SK-N-SH (cell line): ENCODE measurements around the gene WBP1L. TPM values are rescaled to one million over a fixed set of nuclear protein-coding genes. Genes with fewer than 3 reads are reported as not detected.
A peak's percentile ranks its signal among the peaks of the same experiment; 100 is the strongest.

Source experiments
- CTCF ChIA-PET: fragments of 300-600, 350-600 bp; formaldehyde crosslinking; extraction: SDS; loops from one replicate; lab custom pipeline; 2021; lab: Yijun Ruan, JAX
- POLR2A ChIA-PET: fragments of 350-600 bp; sonication (Branson Sonifier 250); formaldehyde crosslinking; extraction: SDS; loops from one replicate; lab custom pipeline; 2020; ENCODE audit warnings: antibody characterized with exemption, inconsistent platforms; lab: Yijun Ruan, JAX
- DNase-seq: peaks from one replicate; pipeline ENCODE4 v3.0.0; 2012
- H2AFZ ChIP-seq: fragments of 200-600 bp; sonication (generic); 2 replicates; pipeline ENCODE4 v1.8.1; 2016; ENCODE audit warnings: antibody characterized with exemption, mild to moderate bottlenecking, low read depth
- H3F3A ChIP-seq: fragments of 200-600 bp; sonication (generic); replicated peaks from 2 replicates; pipeline ENCODE3; 2016; ENCODE audit warnings: antibody characterized with exemption, mild to moderate bottlenecking; ENCODE audit not compliant: insufficient read depth
- H3K27ac ChIP-seq, 2 experiments: fragments of 200-500 bp in 1 of 2; fragments of 200-600 bp in 1 of 2; sonication (Bioruptor generic) in 1 of 2; sonication (generic), shearing (Covaris generic) in 1 of 2; 2 replicates each; pipeline versions ENCODE4 v1.5.1 to v1.6.1; 2014 to 2016; ENCODE audit warnings: low read depth in 2 of 2, inconsistent platforms in 1 of 2, low read length in 1 of 2, mild to moderate bottlenecking in 1 of 2, mixed read lengths in 1 of 2
- H3K27me3 ChIP-seq: fragments of 200-600 bp; sonication (generic), shearing (Covaris generic); 2 replicates; pipeline ENCODE4 v1.6.1; 2016; ENCODE audit warnings: mixed run types; ENCODE audit not compliant: insufficient read depth
- H3K36me3 ChIP-seq, 2 experiments: fragments of 200-500 bp in 1 of 2; fragments of 200-600 bp in 1 of 2; sonication (Bioruptor generic) in 1 of 2; sonication (generic) in 1 of 2; replicated peaks in 1 of 2; 2 replicates each; pipeline versions ENCODE3 to v1.5.1; 2014 to 2016; ENCODE audit warnings: low read length in 1 of 2, mild to moderate bottlenecking in 1 of 2; ENCODE audit not compliant: insufficient read depth in 2 of 2, control insufficient read depth in 1 of 2
- H3K4me1 ChIP-seq, 2 experiments: fragments of 200-500 bp in 1 of 2; fragments of 200-600 bp in 1 of 2; sonication (Bioruptor generic) in 1 of 2; sonication (generic), shearing (Covaris generic) in 1 of 2; 2 replicates each; pipeline versions ENCODE4 v1.5.1 to v1.6.1; 2014 to 2016; ENCODE audit warnings: low read depth in 1 of 2, low read length in 1 of 2, mixed run types in 1 of 2; ENCODE audit not compliant: insufficient read depth in 2 of 2, control insufficient read depth in 1 of 2
- H3K4me2 ChIP-seq: fragments of 200-600 bp; sonication (generic), shearing (Covaris generic); 2 replicates; pipeline ENCODE4 v1.6.1; 2017; ENCODE audit warnings: mixed run types
- H3K4me3 ChIP-seq, 2 experiments: fragments of 200-500 bp in 1 of 2; fragments of 200-600 bp in 1 of 2; sonication (Bioruptor generic) in 1 of 2; sonication (generic), shearing (Covaris generic) in 1 of 2; 2 replicates each; pipeline versions ENCODE4 v1.5.1 to v1.8.1; 2014 to 2016; ENCODE audit warnings: low read depth in 2 of 2, inconsistent platforms in 1 of 2, low read length in 1 of 2, mild to moderate bottlenecking in 1 of 2, mixed read lengths in 1 of 2, moderate library complexity in 1 of 2
- H3K79me2 ChIP-seq: fragments of 200-600 bp; sonication (generic); 2 replicates; pipeline ENCODE4 v1.8.1; 2017; ENCODE audit warnings: mild to moderate bottlenecking; ENCODE audit not compliant: insufficient read depth
- H3K9ac ChIP-seq: fragments of 200-600 bp; sonication (generic); 2 replicates; pipeline ENCODE4 v1.6.1; 2017; ENCODE audit warnings: mixed run types
- H3K9me2 ChIP-seq: fragments of 200-600 bp; sonication (generic); 2 replicates; pipeline ENCODE4 v1.6.1; 2017; ENCODE audit warnings: mixed run types
- H3K9me3 ChIP-seq: fragments of 200-600 bp; sonication (generic); 2 replicates; pipeline ENCODE4 v1.6.1; 2017; ENCODE audit warnings: mixed run types, mild to moderate bottlenecking, moderate library complexity
- H4K20me1 ChIP-seq: fragments of 200-600 bp; sonication (generic); 2 replicates; pipeline ENCODE4 v1.6.1; 2017; ENCODE audit warnings: mild to moderate bottlenecking, mixed run types; ENCODE audit not compliant: insufficient read depth
- CHD2 ChIP-seq: fragments of 150-350 bp; IDR thresholded peaks from 2 replicates; pipeline ENCODE4 v1.6.1; 2018; ENCODE audit warnings: low read length; ENCODE audit not compliant: partially characterized antibody
- ELF1 ChIP-seq: IDR thresholded peaks from 2 replicates; pipeline ENCODE4 v1.4.0; 2012
- EP300 ChIP-seq, 2 experiments: IDR thresholded peaks; 2 replicates each; pipeline versions ENCODE4 v1.4.0 to v1.6.1; 2012; ENCODE audit warnings: borderline replicate concordance in 1 of 2, low read depth in 1 of 2, low read length in 1 of 2
- FOSL2 ChIP-seq: IDR thresholded peaks from 2 replicates; pipeline ENCODE4 v1.4.0; 2012; ENCODE audit warnings: low read depth, mild to moderate bottlenecking, moderate library complexity, borderline replicate concordance
- FOXJ3 ChIP-seq: sonication (generic); formaldehyde crosslinking; IDR thresholded peaks from 2 replicates; pipeline ENCODE4 v1.5.1; 2020; ENCODE audit warnings: mild to moderate bottlenecking, missing genetic modification reagents
- FOXM1 ChIP-seq: IDR thresholded peaks from 2 replicates; pipeline ENCODE4 v1.4.0; 2012; ENCODE audit warnings: low read depth, mild to moderate bottlenecking
- JUND ChIP-seq: IDR thresholded peaks from 2 replicates; pipeline ENCODE4 v1.4.0; 2012
- MEF2A ChIP-seq: IDR thresholded peaks from 2 replicates; pipeline ENCODE4 v1.4.0; 2012; ENCODE audit warnings: low read depth, borderline replicate concordance
- MXI1 ChIP-seq: IDR thresholded peaks from 2 replicates; pipeline ENCODE4 v1.6.1; 2012; ENCODE audit warnings: mild to moderate bottlenecking, low read depth, low read length, improper control_type of control experiment
- NFIC ChIP-seq: IDR thresholded peaks from 2 replicates; pipeline ENCODE4 v1.4.0; 2012; ENCODE audit warnings: borderline replicate concordance
- NRF1 ChIP-seq: IDR thresholded peaks from 2 replicates; pipeline ENCODE4 v1.6.1; 2012; ENCODE audit warnings: low read depth, mild to moderate bottlenecking, low read length
- RAD21 ChIP-seq: IDR thresholded peaks from 2 replicates; pipeline ENCODE4 v1.6.1; 2012; ENCODE audit warnings: mild to moderate bottlenecking, low read length
- RCOR1 ChIP-seq: fragments of 150-350 bp; IDR thresholded peaks from 2 replicates; pipeline ENCODE4 v1.6.1; 2017; ENCODE audit warnings: antibody characterized with exemption, low read length
- RFX5 ChIP-seq: IDR thresholded peaks from 2 replicates; pipeline ENCODE4 v1.6.1; 2012; ENCODE audit warnings: mild to moderate bottlenecking, improper control_type of control experiment, low read length
- TAF1 ChIP-seq: IDR thresholded peaks from 2 replicates; pipeline ENCODE4 v1.6.1; 2012; ENCODE audit warnings: low read depth, mild to moderate bottlenecking, low read length, moderate library complexity, borderline replicate concordance
- TCF12 ChIP-seq: IDR thresholded peaks from 2 replicates; pipeline ENCODE4 v1.4.0; 2012
- TEAD4 ChIP-seq: IDR thresholded peaks from 2 replicates; pipeline ENCODE4 v1.4.0; 2012; ENCODE audit warnings: mild to moderate bottlenecking, borderline replicate concordance; ENCODE audit not compliant: insufficient read depth
- WGBS: methylation state at CpG from one replicate; pipeline ENCODE4 v1.1.6; 2017; ENCODE audit warnings: low lambda C conversion rate; 5-methylcytosine and 5-hydroxymethylcytosine counted together
- polyA plus RNA-seq, 3 experiments: library from polyadenylated mRNA; depleted of rRNA; stranded (reverse); fragments of >200 nt; gene quantifications; 2 replicates each; pipeline ENCODE4 v1.2.3, GENCODE V29; 2012
- TF ChIP-seq, protein P1 (sequence below): IDR thresholded peaks from 2 replicates; pipeline ENCODE4 v1.4.0; 2012; ENCODE audit warnings: low read depth
- TF ChIP-seq, protein P2 (sequence below): IDR thresholded peaks from 2 replicates; pipeline ENCODE4 v1.4.0; 2012; ENCODE audit warnings: low read depth, borderline replicate concordance
- TF ChIP-seq, protein P3 (sequence below): fragments of 150-350 bp; IDR thresholded peaks from 2 replicates; pipeline ENCODE4 v1.6.1; 2016; ENCODE audit warnings: mild to moderate bottlenecking, low read depth, low read length
- TF ChIP-seq, protein P4 (sequence below): fragments of 200-600 bp; sonication (generic); IDR thresholded peaks from 2 replicates; pipeline ENCODE4 v1.6.1; 2017; ENCODE audit warnings: antibody characterized with exemption, mild to moderate bottlenecking, moderate library complexity

WBP1L gene
- polyA plus RNA-seq, 1 of the 3 experiments (the other 2 are of a cell fraction), result 22.8 TPM

DNA sequence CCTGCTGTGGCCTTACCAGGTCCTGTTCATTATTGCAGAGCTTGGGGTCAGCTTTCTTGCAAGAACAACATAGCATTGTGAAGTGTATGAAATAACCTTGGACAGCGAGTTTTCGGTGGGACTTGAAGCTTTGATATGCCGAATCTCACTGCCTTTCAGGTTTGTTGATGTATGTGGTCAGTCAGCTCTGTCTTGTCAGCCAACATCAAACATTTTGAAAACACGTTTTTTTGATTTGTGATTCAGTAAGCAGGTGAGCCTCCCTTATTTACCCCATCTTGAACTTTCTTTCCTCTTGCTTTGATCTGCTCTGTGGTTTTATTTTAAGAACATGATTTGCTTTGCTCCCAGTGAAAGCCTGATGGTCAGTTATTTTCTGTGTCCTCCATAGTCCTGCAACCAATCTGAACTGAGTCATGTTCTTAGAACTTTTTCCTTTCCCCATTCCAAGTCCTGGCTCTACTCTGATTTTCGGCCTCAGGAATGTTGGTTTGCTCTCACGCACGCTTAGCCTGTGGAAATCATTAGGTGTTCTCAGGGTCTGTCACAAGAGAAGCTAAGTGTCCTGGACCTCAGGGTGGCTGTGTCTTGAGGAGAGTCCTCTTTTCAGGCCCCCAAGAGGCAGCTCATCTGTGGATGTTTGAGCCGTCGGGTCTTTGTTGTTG, 8.7 kb downstream of the WBP1L start:
- H3K9ac ChIP-seq, result no peak overlapping the region

DNA sequence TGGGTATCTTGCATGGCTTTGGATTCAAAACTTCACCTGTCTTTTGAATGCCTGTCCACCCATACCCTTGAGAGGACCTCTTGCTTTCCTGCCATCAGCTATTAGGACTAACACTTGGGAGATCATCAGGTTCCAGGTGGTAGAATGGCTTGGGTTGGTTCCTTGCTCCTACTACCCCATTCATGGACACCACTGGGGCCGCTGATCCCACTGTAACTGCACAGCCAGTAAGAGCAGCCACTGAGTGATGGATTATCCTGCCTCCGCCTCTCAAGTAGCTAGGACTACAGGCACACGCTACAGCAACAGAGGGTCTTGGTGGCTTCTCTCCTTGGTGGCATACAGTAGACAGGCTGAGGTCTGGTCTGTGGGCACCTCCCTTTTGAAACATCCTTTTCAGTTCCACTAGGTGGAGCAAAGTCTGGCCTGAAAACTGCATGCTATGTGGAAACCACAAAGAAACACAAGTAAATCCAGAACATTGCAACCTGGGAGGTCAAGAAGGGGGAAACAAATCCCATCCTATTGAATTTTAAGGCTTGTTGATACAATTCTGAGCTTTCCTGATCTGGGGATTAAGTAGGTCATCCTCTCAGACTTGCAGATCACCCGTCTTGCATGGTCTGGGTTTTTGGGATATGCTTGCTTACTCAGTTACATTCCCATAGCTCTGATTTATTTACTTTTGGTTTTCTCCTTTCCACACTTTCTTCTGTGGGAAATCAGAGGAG, 9.4 kb downstream of the WBP1L start:
- ChIA-PET POLR2A (no interaction called here), CTCF (interaction anchor here (0.8 to 2.0 kb wide), 12 partner anchors 8 to 149 kb away, joined by 3 to 13 read pairs (median 4); partner anchors contain the start of gene WBP1L)
- Histone ChIP-seq H3K27me3 (no peaks in the 10 kb centered on the region), H3K36me3 (no peaks in the 10 kb centered on the region), H3K4me1 (peaks cover 2 to 7% of the 10 kb centered on the region in 2 experiments; a peak in 1 of 4 replicates), H3K9me3 (no peaks in the 10 kb centered on the region), H3F3A (peaks cover 12% of the 10 kb centered on the region), H3K9ac (no peak overlapping the region), H2AFZ (no peak overlapping the region), H3K79me2 (peaks cover 91% of the 10 kb centered on the region), H4K20me1 (peaks cover 47% of the 10 kb centered on the region), H3K9me2 (no peaks in the 10 kb centered on the region), H3K4me2 (peak overlapping the region; percentile 32; the same call in 1 of the 2 replicates), H3K27ac (peak overlapping the region in 1 of 2 experiments; percentile 34; a peak in 1 of 4 replicates), H3K4me3 (no peak overlapping the region)
- peak; percentile 49 for DNase-seq
- 89% methylated on average over 3 of the region's 4 CpGs for WGBS
- no peak for TF ChIP-seq TCF12
- TF ChIP-seq, protein P1, sequence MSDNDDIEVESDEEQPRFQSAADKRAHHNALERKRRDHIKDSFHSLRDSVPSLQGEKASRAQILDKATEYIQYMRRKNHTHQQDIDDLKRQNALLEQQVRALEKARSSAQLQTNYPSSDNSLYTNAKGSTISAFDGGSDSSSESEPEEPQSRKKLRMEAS, result no peak
- no peak for TF ChIP-seq FOXJ3 (CRISPR knock-in tag)
- TF ChIP-seq FOSL2, result no peak
- TF ChIP-seq FOXM1, result no peak
- TF ChIP-seq, protein P2, sequence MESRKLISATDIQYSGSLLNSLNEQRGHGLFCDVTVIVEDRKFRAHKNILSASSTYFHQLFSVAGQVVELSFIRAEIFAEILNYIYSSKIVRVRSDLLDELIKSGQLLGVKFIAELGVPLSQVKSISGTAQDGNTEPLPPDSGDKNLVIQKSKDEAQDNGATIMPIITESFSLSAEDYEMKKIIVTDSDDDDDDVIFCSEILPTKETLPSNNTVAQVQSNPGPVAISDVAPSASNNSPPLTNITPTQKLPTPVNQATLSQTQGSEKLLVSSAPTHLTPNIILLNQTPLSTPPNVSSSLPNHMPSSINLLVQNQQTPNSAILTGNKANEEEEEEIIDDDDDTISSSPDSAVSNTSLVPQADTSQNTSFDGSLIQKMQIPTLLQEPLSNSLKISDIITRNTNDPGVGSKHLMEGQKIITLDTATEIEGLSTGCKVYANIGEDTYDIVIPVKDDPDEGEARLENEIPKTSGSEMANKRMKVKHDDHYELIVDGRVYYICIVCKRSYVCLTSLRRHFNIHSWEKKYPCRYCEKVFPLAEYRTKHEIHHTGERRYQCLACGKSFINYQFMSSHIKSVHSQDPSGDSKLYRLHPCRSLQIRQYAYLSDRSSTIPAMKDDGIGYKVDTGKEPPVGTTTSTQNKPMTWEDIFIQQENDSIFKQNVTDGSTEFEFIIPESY, result no peak
- no peak for TF ChIP-seq NFIC
- TF ChIP-seq ELF1, result no peak
- TF ChIP-seq, protein P3, sequence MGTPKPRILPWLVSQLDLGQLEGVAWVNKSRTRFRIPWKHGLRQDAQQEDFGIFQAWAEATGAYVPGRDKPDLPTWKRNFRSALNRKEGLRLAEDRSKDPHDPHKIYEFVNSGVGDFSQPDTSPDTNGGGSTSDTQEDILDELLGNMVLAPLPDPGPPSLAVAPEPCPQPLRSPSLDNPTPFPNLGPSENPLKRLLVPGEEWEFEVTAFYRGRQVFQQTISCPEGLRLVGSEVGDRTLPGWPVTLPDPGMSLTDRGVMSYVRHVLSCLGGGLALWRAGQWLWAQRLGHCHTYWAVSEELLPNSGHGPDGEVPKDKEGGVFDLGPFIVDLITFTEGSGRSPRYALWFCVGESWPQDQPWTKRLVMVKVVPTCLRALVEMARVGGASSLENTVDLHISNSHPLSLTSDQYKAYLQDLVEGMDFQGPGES, result no peak
- TF ChIP-seq TAF1, result no peak
- no peak for TF ChIP-seq MXI1
- TF ChIP-seq NRF1, result no peak
- no peak for TF ChIP-seq RFX5
- TF ChIP-seq RCOR1, result no peak
- TF ChIP-seq RAD21, result peak; percentile 68
- no peak for TF ChIP-seq MEF2A
- TF ChIP-seq, protein P4, sequence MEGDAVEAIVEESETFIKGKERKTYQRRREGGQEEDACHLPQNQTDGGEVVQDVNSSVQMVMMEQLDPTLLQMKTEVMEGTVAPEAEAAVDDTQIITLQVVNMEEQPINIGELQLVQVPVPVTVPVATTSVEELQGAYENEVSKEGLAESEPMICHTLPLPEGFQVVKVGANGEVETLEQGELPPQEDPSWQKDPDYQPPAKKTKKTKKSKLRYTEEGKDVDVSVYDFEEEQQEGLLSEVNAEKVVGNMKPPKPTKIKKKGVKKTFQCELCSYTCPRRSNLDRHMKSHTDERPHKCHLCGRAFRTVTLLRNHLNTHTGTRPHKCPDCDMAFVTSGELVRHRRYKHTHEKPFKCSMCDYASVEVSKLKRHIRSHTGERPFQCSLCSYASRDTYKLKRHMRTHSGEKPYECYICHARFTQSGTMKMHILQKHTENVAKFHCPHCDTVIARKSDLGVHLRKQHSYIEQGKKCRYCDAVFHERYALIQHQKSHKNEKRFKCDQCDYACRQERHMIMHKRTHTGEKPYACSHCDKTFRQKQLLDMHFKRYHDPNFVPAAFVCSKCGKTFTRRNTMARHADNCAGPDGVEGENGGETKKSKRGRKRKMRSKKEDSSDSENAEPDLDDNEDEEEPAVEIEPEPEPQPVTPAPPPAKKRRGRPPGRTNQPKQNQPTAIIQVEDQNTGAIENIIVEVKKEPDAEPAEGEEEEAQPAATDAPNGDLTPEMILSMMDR, result peak; percentile 71
- TF ChIP-seq EP300 (IDR thresholded peaks at IDR 0.05; ENCODE audit: borderline replicate concordance in 1 of 2, low read depth in 1 of 2, low read length in 1 of 2), result no peak
- no peak for TF ChIP-seq TEAD4
- no peak for TF ChIP-seq CHD2

More for the DNA sequence above, 8.7 kb downstream of the WBP1L start:
- Histone ChIP-seq H2AFZ (no peak overlapping the region), H3K36me3 (no peaks in the 10 kb centered on the region), H3K4me2 (0 out of 2 replicates have a peak overlapping the region, but pooled peaks have one; percentile 32), H3F3A (peaks cover 12% of the 10 kb centered on the region), H3K79me2 (peaks cover 96% of the 10 kb centered on the region), H3K9me3 (no peaks in the 10 kb centered on the region), H3K27ac (peak overlapping the region in 1 of 2 experiments; percentile 34; a peak in 2 of 4 replicates), H3K4me1 (peaks cover 2 to 7% of the 10 kb centered on the region in 2 experiments; a peak in 1 of 4 replicates)
- no peak for DNase-seq
- TF ChIP-seq FOSL2 (peak; percentile 18; the same call in 1 of the 2 replicates), JUND (no peak)
- TF ChIP-seq, all 33 proteins: peak for 1
- CTCF ChIA-PET, result interaction anchor here (0.8 to 2.0 kb wide), 9 partner anchors 8 to 151 kb away, joined by 3 to 13 read pairs (median 4); no protein-coding TSS in a partner anchor
- peaks cover 47% of the 10 kb centered on the region for H4K20me1 ChIP-seq
- H3K9me2 ChIP-seq, result no peaks in the 10 kb centered on the region
- POLR2A ChIA-PET, result no interaction called here
- H3K27me3 ChIP-seq, result no peaks in the 10 kb centered on the region
- WGBS, result 92% methylated on average over 9 of the region's 9 CpGs
- no peak overlapping the region for H3K4me3 ChIP-seq
